ENCODE results near the gene QDPR. TPM values are rescaled to one million over a fixed set of nuclear protein-coding genes. Genes with fewer than 3 reads are reported as not detected.
A peak's percentile ranks its signal among the peaks of the same experiment; 100 is the strongest.
"Not testable (repeated sequence)": the region's sequence is repeated elsewhere in the genome, so short reads cannot be mapped to it uniquely, and the experiment has no call there.

QDPR gene
- total and polyA plus RNA-seq, 9 donors = 16.7 to 116 (median 86.5) TPM

- no peaks in the 10 kb centered on the region for H3K27me3 ChIP-seq (ENCODE audit: control insufficient read depth, insufficient read depth, low read length)
- 14% methylated on average over 1 of the region's 3 CpGs for WGBS (ENCODE audit: insufficient coverage)
- no peaks in the 10 kb centered on the region for H3K4me1 ChIP-seq (ENCODE audit: control insufficient read depth, insufficient read depth, low read length)
- H3K9me3 ChIP-seq (replicated peaks; ENCODE audit: control insufficient read depth, low read depth, low read length) = peaks cover 7% of the 10 kb centered on the region
- no peak overlapping the region for H3K4me3 ChIP-seq (ENCODE audit: low read length)
- no peak for DNase-seq
- no peaks in the 10 kb centered on the region for H3K36me3 ChIP-seq (ENCODE audit: control insufficient read depth, insufficient read depth, low read length)
- no peak overlapping the region for H3K27ac ChIP-seq (ENCODE audit: low read length)
Observed at GRCh38 chr4:17476853-17477252, 35.0 kb downstream of the QDPR start.

DNA sequence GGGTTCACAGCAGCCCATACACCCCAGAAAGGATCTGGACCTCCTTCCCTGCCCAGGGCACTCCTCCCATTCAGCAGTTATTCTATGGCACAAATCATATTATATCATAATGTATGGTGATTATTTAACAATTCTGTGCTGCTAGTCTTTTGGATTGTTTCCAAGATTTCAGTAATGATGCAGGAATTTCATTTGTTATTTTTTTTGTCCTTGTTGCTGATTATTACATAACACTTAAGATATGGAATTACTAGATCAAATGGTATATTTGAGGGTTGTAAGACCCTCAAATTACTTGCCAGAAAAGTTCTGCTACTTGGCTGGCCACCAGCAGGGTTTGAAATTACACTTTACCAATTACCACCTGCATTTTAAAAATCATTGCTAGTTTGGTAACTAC is 36.4 kb downstream of the QDPR start:
- Histone ChIP-seq H3K36me3 (ENCODE audit: control insufficient read depth, insufficient read depth, low read length) (no peaks in the 10 kb centered on the region), H3K27ac (ENCODE audit: low read length) (no peak overlapping the region), H3K9me3 (replicated peaks; ENCODE audit: control insufficient read depth, low read depth, low read length) (peaks cover 4% of the 10 kb centered on the region), H3K27me3 (ENCODE audit: control insufficient read depth, insufficient read depth, low read length) (no peaks in the 10 kb centered on the region), H3K4me3 (ENCODE audit: low read length) (no peak overlapping the region), H3K4me1 (ENCODE audit: control insufficient read depth, insufficient read depth, low read length) (no peaks in the 10 kb centered on the region)
- DNase-seq = no peak

DNA sequence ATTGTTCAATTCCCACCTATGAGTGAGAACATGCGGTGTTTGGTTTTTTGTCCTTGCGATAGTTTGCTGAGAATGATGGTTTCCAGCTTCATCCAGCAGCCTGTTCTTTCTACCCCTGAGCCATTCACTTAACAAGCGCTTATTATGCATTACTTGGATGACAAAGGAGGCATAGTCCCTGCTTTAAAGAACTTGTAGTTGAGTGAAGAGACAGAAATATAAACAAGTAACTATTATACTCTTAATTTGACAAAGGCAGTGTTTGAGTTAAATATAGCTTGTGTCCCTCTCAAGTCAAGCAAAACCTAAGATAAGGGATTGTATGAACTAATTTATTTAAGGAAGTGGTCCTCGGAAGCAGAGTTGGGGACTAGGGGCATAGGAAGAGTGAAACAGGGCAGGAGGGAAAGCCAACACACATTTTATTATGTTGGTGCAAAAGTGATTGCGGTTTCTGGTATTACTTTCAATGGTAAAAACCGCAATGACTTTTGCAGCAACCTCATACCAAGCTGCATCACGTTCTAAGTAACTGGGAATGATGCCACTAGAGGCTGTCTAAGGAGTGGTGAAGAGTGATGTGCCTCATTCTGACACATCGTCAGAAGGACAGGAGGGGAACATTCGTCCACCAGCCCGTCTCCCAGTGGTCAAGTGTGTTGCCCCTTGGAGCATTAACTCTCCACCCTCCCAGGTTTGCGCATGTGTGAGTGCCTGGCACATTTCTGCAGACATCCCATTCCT is 41.8 kb downstream of the QDPR start:
- WGBS (ENCODE audit: insufficient coverage) = 40% methylated on average over 3 of the region's 11 CpGs
- no peak overlapping the region for H3K4me3 ChIP-seq (ENCODE audit: low read length)
- no peak overlapping the region for H3K27ac ChIP-seq (ENCODE audit: low read length)

GRCh38 chr4:17468619-17469221 is 43.2 kb downstream of the QDPR start:
- 80% methylated on average over 1 of the region's 9 CpGs for WGBS (ENCODE audit: insufficient coverage)
- DNase-seq = peak; percentile 81
- Histone ChIP-seq H3K27me3 (ENCODE audit: control insufficient read depth, insufficient read depth, low read length) (no peaks in the 10 kb centered on the region), H3K36me3 (ENCODE audit: control insufficient read depth, insufficient read depth, low read length) (no peaks in the 10 kb centered on the region), H3K4me1 (ENCODE audit: control insufficient read depth, insufficient read depth, low read length) (peaks cover 3% of the 10 kb centered on the region), H3K4me3 (ENCODE audit: low read length) (no peak overlapping the region), H3K9me3 (replicated peaks; ENCODE audit: control insufficient read depth, low read depth, low read length) (no peaks in the 10 kb centered on the region), H3K27ac (ENCODE audit: low read length) (no peak overlapping the region)

More for the DNA sequence above, 41.8 kb downstream of the QDPR start:
- Histone ChIP-seq H3K36me3 (ENCODE audit: control insufficient read depth, insufficient read depth, low read length) (no peaks in the 10 kb centered on the region), H3K9me3 (replicated peaks; ENCODE audit: control insufficient read depth, low read depth, low read length) (no peaks in the 10 kb centered on the region), H3K27me3 (ENCODE audit: control insufficient read depth, insufficient read depth, low read length) (no peaks in the 10 kb centered on the region), H3K4me1 (ENCODE audit: control insufficient read depth, insufficient read depth, low read length) (peaks cover 3% of the 10 kb centered on the region)
- DNase-seq = no peak

- Histone ChIP-seq H3K36me3 (ENCODE audit: control insufficient read depth, insufficient read depth, low read length) (no peaks in the 10 kb centered on the region), H3K4me3 (ENCODE audit: low read length) (no peak overlapping the region), H3K27me3 (ENCODE audit: control insufficient read depth, insufficient read depth, low read length) (no peaks in the 10 kb centered on the region), H3K4me1 (ENCODE audit: control insufficient read depth, insufficient read depth, low read length) (peaks cover 3% of the 10 kb centered on the region), H3K27ac (ENCODE audit: low read length) (no peak overlapping the region), H3K9me3 (replicated peaks; ENCODE audit: control insufficient read depth, low read depth, low read length) (no peaks in the 10 kb centered on the region)
- WGBS (ENCODE audit: insufficient coverage) = 82% methylated on average over 1 of the region's 1 CpG
- DNase-seq = no peak
Observed at GRCh38 chr4:17463606-17464005, 48.3 kb downstream of the QDPR start.

- Histone ChIP-seq H3K4me1 (ENCODE audit: control insufficient read depth, insufficient read depth, low read length) (no peaks in the 10 kb centered on the region), H3K9me3 (replicated peaks; ENCODE audit: control insufficient read depth, low read depth, low read length) (peaks cover 4% of the 10 kb centered on the region), H3K27me3 (ENCODE audit: control insufficient read depth, insufficient read depth, low read length) (no peaks in the 10 kb centered on the region), H3K4me3 (ENCODE audit: low read length) (no peak overlapping the region), H3K27ac (ENCODE audit: low read length) (no peak overlapping the region), H3K36me3 (ENCODE audit: control insufficient read depth, insufficient read depth, low read length) (no peaks in the 10 kb centered on the region)
- WGBS (ENCODE audit: insufficient coverage) = no CpG with 5 or more reads among the region's 1 CpG
- no peak for DNase-seq
Observed at GRCh38 chr4:17450269-17450804, 61.6 kb downstream of the QDPR start.

DNA sequence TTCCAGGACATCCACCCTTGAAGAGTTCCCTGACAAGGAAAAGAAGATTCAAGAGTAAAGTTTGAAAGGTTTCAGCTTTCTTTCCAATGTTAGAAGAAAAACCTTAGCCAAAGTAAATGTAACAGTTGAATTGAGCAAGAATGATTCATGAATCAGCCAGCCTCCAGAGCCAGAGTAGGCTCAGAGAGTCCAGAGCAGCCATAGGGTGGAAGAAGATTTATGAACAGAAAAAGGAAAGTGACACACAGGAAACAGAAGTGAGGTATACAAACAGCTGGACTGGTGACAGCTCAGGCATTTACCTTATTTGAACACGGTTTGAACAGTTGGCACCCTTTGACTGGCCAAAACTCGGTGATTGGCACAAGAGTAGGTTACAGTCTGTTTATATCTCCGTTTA is 63.2 kb downstream of the QDPR start:
- H3K27ac ChIP-seq (ENCODE audit: low read length) = no peak overlapping the region
- WGBS (ENCODE audit: insufficient coverage) = no CpG with 5 or more reads among the region's 3 CpGs
- peak; percentile 37 for DNase-seq

GRCh38 chr4:17447675-17448298 is 64.1 kb downstream of the QDPR start:
- H3K27ac ChIP-seq (ENCODE audit: low read length) = no peak overlapping the region
- H3K4me3 ChIP-seq (ENCODE audit: low read length) = no peak overlapping the region
- H3K27me3 ChIP-seq (ENCODE audit: control insufficient read depth, insufficient read depth, low read length) = no peaks in the 10 kb centered on the region
- H3K4me1 ChIP-seq (ENCODE audit: control insufficient read depth, insufficient read depth, low read length) = no peaks in the 10 kb centered on the region
- DNase-seq = peak; percentile 77
- no peaks in the 10 kb centered on the region for H3K36me3 ChIP-seq (ENCODE audit: control insufficient read depth, insufficient read depth, low read length)
- H3K9me3 ChIP-seq (replicated peaks; ENCODE audit: control insufficient read depth, low read depth, low read length) = no peaks in the 10 kb centered on the region

More for the DNA sequence above, 63.2 kb downstream of the QDPR start:
- no peaks in the 10 kb centered on the region for H3K9me3 ChIP-seq (replicated peaks; ENCODE audit: control insufficient read depth, low read depth, low read length)
- H3K4me3 ChIP-seq (ENCODE audit: low read length) = no peak overlapping the region
- H3K27me3 ChIP-seq (ENCODE audit: control insufficient read depth, insufficient read depth, low read length) = no peaks in the 10 kb centered on the region
- H3K4me1 ChIP-seq (ENCODE audit: control insufficient read depth, insufficient read depth, low read length) = no peaks in the 10 kb centered on the region
- H3K36me3 ChIP-seq (ENCODE audit: control insufficient read depth, insufficient read depth, low read length) = no peaks in the 10 kb centered on the region

GRCh38 chr4:17447056-17447455 is 64.8 kb downstream of the QDPR start:
- no peak for DNase-seq
- Histone ChIP-seq H3K27ac (ENCODE audit: low read length) (no peak overlapping the region), H3K9me3 (replicated peaks; ENCODE audit: control insufficient read depth, low read depth, low read length) (no peaks in the 10 kb centered on the region), H3K4me1 (ENCODE audit: control insufficient read depth, insufficient read depth, low read length) (no peaks in the 10 kb centered on the region), H3K4me3 (ENCODE audit: low read length) (no peak overlapping the region), H3K27me3 (ENCODE audit: control insufficient read depth, insufficient read depth, low read length) (no peaks in the 10 kb centered on the region), H3K36me3 (ENCODE audit: control insufficient read depth, insufficient read depth, low read length) (no peaks in the 10 kb centered on the region)
- 61% methylated on average over 2 of the region's 5 CpGs for WGBS (ENCODE audit: insufficient coverage)

DNA sequence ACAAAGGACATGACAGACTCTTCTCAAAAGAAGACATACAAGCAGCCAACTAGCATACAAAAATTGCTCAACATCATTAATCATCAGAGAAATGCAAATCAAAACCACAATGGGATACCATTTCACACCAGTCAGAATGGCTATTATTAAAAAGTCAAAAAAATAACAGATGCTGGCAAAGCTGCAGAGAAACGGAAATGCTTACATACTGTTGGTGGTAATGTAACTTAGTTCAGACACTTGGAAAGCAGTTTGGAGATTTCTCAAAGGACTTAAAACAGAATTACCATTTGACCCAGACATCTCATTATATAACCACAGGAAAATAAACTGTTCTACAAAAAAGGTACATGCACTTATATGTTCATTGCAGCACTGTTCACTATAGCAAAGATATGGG is 69.4 kb downstream of the QDPR start:
- not testable (repeated sequence) for H3K4me3 ChIP-seq (ENCODE audit: low read length)

More for the DNA sequence above, 69.4 kb downstream of the QDPR start:
- H3K27ac ChIP-seq (ENCODE audit: low read length); H3K27me3 ChIP-seq (ENCODE audit: control insufficient read depth, insufficient read depth, low read length); H3K4me1 ChIP-seq (ENCODE audit: control insufficient read depth, insufficient read depth, low read length); H3K36me3 ChIP-seq (ENCODE audit: control insufficient read depth, insufficient read depth, low read length); H3K9me3 ChIP-seq (replicated peaks; ENCODE audit: control insufficient read depth, low read depth, low read length); DNase-seq: not testable (repeated sequence)
- WGBS (ENCODE audit: insufficient coverage) = no CpG with 5 or more reads among the region's 1 CpG

Data from muscle of leg (tissue), 11 donors.